GM18868 (cell line): ENCODE results near the gene SENP6.
"Not testable (repeated sequence)": the region's sequence is repeated elsewhere in the genome, so short reads cannot be mapped to it uniquely, and the experiment has no call there.

ENCODE experiments used
- ATAC-seq: cut with Tn5 transposase; IDR thresholded peaks from one replicate; pipeline ENCODE4 v1.9.1; 2021; ENCODE audit warnings: mild to moderate bottlenecking, moderate library complexity; ENCODE audit not compliant: unreplicated experiment

The SENP6 gene

GRCh38 chr6:75601304-75602245, at the start of gene SENP6:
Gene SENP6 (plus strand): TSS chr6:75601880. CDS start chr6:75602525, 645 bp downstream.
- peak; percentile 71 for ATAC-seq

GRCh38 chr6:75556240-75556639, 45.4 kb upstream of the SENP6 start:
- ATAC-seq: no peak

GRCh38 chr6:75557068-75557467, 44.6 kb upstream of the SENP6 start:
- ATAC-seq: no peak

- peak; percentile 89 for ATAC-seq
Observed at GRCh38 chr6:75563032-75563431, 38.6 kb upstream of the SENP6 start.

GRCh38 chr6:75566137-75566767, 35.4 kb upstream of the SENP6 start:
- no peak for ATAC-seq

GRCh38 chr6:75568100-75568499, 33.6 kb upstream of the SENP6 start:
- no peak for ATAC-seq

- no peak for ATAC-seq
Observed at GRCh38 chr6:75568965-75569364, 32.7 kb upstream of the SENP6 start.

- ATAC-seq: not testable (repeated sequence)
Observed at GRCh38 chr6:75570671-75571070, 31.0 kb upstream of the SENP6 start.

- ATAC-seq: no peak
Observed at GRCh38 chr6:75572072-75572471, 29.6 kb upstream of the SENP6 start.

- peak; percentile 90 for ATAC-seq
Observed at GRCh38 chr6:75579951-75580350, 21.7 kb upstream of the SENP6 start.

GRCh38 chr6:75581231-75581630, 20.4 kb upstream of the SENP6 start:
- ATAC-seq: no peak

GRCh38 chr6:75584552-75584951, 17.1 kb upstream of the SENP6 start:
- ATAC-seq: not testable (repeated sequence)

GRCh38 chr6:75588948-75589347, 12.7 kb upstream of the SENP6 start:
- ATAC-seq: no peak

- no peak for ATAC-seq
Observed at GRCh38 chr6:75590370-75590769, 11.3 kb upstream of the SENP6 start.

- not testable (repeated sequence) for ATAC-seq
Observed at GRCh38 chr6:75596380-75596779, 5.3 kb upstream of the SENP6 start.

- ATAC-seq: no peak
Observed at GRCh38 chr6:75600768-75601167, 912 bp upstream of the SENP6 start.

- peak; percentile 34 for ATAC-seq
Observed at GRCh38 chr6:75602246-75603105, 796 bp downstream of the SENP6 start.

GRCh38 chr6:75603106-75603420, 1.4 kb downstream of the SENP6 start:
- ATAC-seq: no peak

GRCh38 chr6:75604294-75604693, 2.6 kb downstream of the SENP6 start:
- no peak for ATAC-seq

GRCh38 chr6:75605635-75606034, 4.0 kb downstream of the SENP6 start:
- no peak for ATAC-seq

- ATAC-seq: no peak
Observed at GRCh38 chr6:75608304-75608703, 6.6 kb downstream of the SENP6 start.
